K562 (cell line): ENCODE results near the gene FEM1B. TPM values are rescaled to one million over a fixed set of nuclear protein-coding genes. Genes with fewer than 3 reads are reported as not detected.
A peak's percentile ranks its signal among the peaks of the same experiment; 100 is the strongest.

Experiments
- ATAC-seq: fragments of 200-7000 bp; cut with Tn5 transposase; 3 replicates; pipeline ENCODE4 v1.9.1; 2020; ENCODE audit warnings: moderate library complexity
- BruUV-seq: library from RNA; stranded (reverse); fragments of 400-500 nt; replicated peaks from 2 replicates; lab custom pipeline; 2021; lab: Mats Ljungman, UMichigan
- CTCF ChIA-PET: fragments of 300-600 bp; formaldehyde crosslinking; extraction: SDS; loops from one replicate; lab custom pipeline; 2021; ENCODE audit warnings: low intra/inter-chr PET ratio; lab: Yijun Ruan, JAX
- POLR2A ChIA-PET: fragments of 300-600, 350-650 bp; sonication (Branson Sonifier 250); formaldehyde crosslinking; extraction: SDS; loops from one replicate; lab custom pipeline; 2021; ENCODE audit warnings: antibody characterized with exemption, inconsistent platforms; lab: Yijun Ruan, JAX
- DNase-seq, 4 experiments: peaks; one replicate each; pipeline versions ENCODE4 v3.0.0 to v3.0.0-alpha.2; 2011 to 2018; ENCODE audit warnings: low spot score in 3 of 4, mixed read lengths in 3 of 4; ENCODE audit errors: extremely low read depth in 1 of 4
- FAIRE-seq: peaks from 2 replicates; lab custom pipeline; 2011; peaks lifted over from hg19 to GRCh38; lab: Jason Lieb, UNC
- H2AFZ ChIP-seq: 2 replicates; pipeline ENCODE4 v1.6.0; 2011; ENCODE audit warnings: low read depth, low read length, control low read depth, inconsistent platforms
- H3K27ac ChIP-seq: fragments of 200-600 bp; 3 replicates; pipeline ENCODE4 v1.8.0; 2011; ENCODE audit warnings: low read depth, mild to moderate bottlenecking, control low read depth, inconsistent platforms, low read length, moderate library complexity, mixed read lengths; ENCODE audit errors: extremely low read depth
- H3K27me3 ChIP-seq, 2 experiments: fragments of 300-600 bp in 1 of 2; 2 replicates in 1 of 2; 3 replicates in 1 of 2; pipeline versions ENCODE4 v1.6.0 to v1.8.0; 2011; ENCODE audit warnings: inconsistent platforms in 2 of 2, low read length in 2 of 2, mild to moderate bottlenecking in 1 of 2, mixed read lengths in 1 of 2, moderate library complexity in 1 of 2; ENCODE audit not compliant: control insufficient read depth in 2 of 2, insufficient read depth in 2 of 2
- H3K36me3 ChIP-seq: fragments of 300-600 bp; 3 replicates; pipeline ENCODE4 v1.8.0; 2011; ENCODE audit warnings: mild to moderate bottlenecking, low read length, inconsistent platforms; ENCODE audit not compliant: control insufficient read depth, insufficient read depth
- H3K4me1 ChIP-seq, 2 experiments: fragments of 200-600 bp in 1 of 2; replicated peaks in 1 of 2; 2 replicates in 1 of 2; 3 replicates in 1 of 2; pipeline versions ENCODE4 v1.5.1 to v1.8.0; 2011; ENCODE audit warnings: inconsistent platforms in 2 of 2, low read length in 2 of 2, mild to moderate bottlenecking in 1 of 2, mixed read lengths in 1 of 2, moderate library complexity in 1 of 2; ENCODE audit not compliant: control insufficient read depth in 2 of 2, insufficient read depth in 2 of 2
- H3K4me2 ChIP-seq: 2 replicates; pipeline ENCODE4 v1.6.1; 2011; ENCODE audit warnings: low read length, control low read depth, inconsistent platforms, mixed read lengths; ENCODE audit not compliant: insufficient read depth
- H3K4me3 ChIP-seq: fragments of 200-600 bp; sonication (generic), shearing (Covaris generic); 2 replicates; pipeline ENCODE4 v1.5.1; 2016; ENCODE audit warnings: control low read depth, inconsistent platforms
- H3K79me2 ChIP-seq: fragments of 200-600 bp; 3 replicates; pipeline ENCODE4 v1.8.0; 2011; ENCODE audit warnings: low read length, inconsistent platforms; ENCODE audit not compliant: control insufficient read depth, insufficient read depth
- H3K9ac ChIP-seq, 2 experiments: 2 replicates each; pipeline versions ENCODE4 v1.6.0 to v1.6.1; 2011; ENCODE audit warnings: low read depth in 2 of 2, low read length in 2 of 2, control low read depth in 1 of 2, inconsistent platforms in 1 of 2, mild to moderate bottlenecking in 1 of 2, mixed read lengths in 1 of 2; ENCODE audit not compliant: insufficient read depth in 1 of 2
- H3K9me1 ChIP-seq: one replicate; pipeline ENCODE4 v1.6.0; 2011; ENCODE audit warnings: inconsistent platforms, mild to moderate bottlenecking, low read length, moderate library complexity; ENCODE audit not compliant: control insufficient read depth, insufficient read depth
- H3K9me3 ChIP-seq: replicated peaks from 2 replicates; pipeline ENCODE4 v1.5.1; 2011; ENCODE audit warnings: low read depth, low read length, inconsistent platforms; ENCODE audit not compliant: control insufficient read depth, insufficient read depth
- H4K20me1 ChIP-seq: replicated peaks from 2 replicates; pipeline ENCODE4 v1.6.1; 2011; ENCODE audit warnings: low read length, inconsistent platforms, mixed read lengths; ENCODE audit not compliant: control insufficient read depth, insufficient read depth
- FOXJ3 ChIP-seq: sonication (generic); formaldehyde crosslinking; IDR thresholded peaks from 2 replicates; pipeline ENCODE4 v1.4.0; 2020; ENCODE audit warnings: mild to moderate bottlenecking, missing genetic modification reagents
- FOXP4 ChIP-seq: sonication (generic); formaldehyde crosslinking; IDR thresholded peaks from 2 replicates; pipeline ENCODE4 v1.8.0; 2022; ENCODE audit warnings: mild to moderate bottlenecking, missing genetic modification reagents, borderline replicate concordance
- HIVEP1 ChIP-seq: fragments of 250-450 bp; sonication (Bioruptor Pico); IDR thresholded peaks from 2 replicates; pipeline ENCODE4 v1.4.0; 2020; ENCODE audit warnings: mild to moderate bottlenecking
- IRF2 ChIP-seq: sonication (generic); formaldehyde crosslinking; IDR thresholded peaks from 2 replicates; pipeline ENCODE4 v1.8.1; 2022; ENCODE audit warnings: mild to moderate bottlenecking, missing genetic modification reagents
- KAT2B ChIP-seq: IDR thresholded peaks from one replicate; pipeline ENCODE4 v1.6.1; 2012; ENCODE audit warnings: low read depth, mild to moderate bottlenecking, control low read depth, inconsistent platforms, low read length, moderate library complexity
- RBM25 ChIP-seq: fragments of 200-400 bp; formaldehyde crosslinking; IDR thresholded peaks from 2 replicates; pipeline ENCODE4 v1.6.1; 2018; ENCODE audit warnings: low read length, low read depth, moderate library complexity; ENCODE audit not compliant: severe bottlenecking
- SETDB1 ChIP-seq: IDR thresholded peaks from one replicate; pipeline ENCODE4 v1.6.1; 2012; ENCODE audit warnings: low read length, control low read depth, inconsistent platforms
- SIN3B ChIP-seq: fragments of 450-650 bp; IDR thresholded peaks from 2 replicates; pipeline ENCODE4 v1.6.1; 2017; ENCODE audit warnings: low read depth, mild to moderate bottlenecking, moderate library complexity
- THRA ChIP-seq: fragments of 450-650 bp; IDR thresholded peaks from 2 replicates; pipeline ENCODE4 v1.6.1; 2017; ENCODE audit warnings: mild to moderate bottlenecking, moderate library complexity
- U2AF1 ChIP-seq: fragments of 200-400 bp; formaldehyde crosslinking; optimal IDR thresholded peaks from 2 replicates; pipeline ENCODE3; 2017; ENCODE audit warnings: mild to moderate bottlenecking, low read depth, low read length, moderate library complexity
- ZFP36 ChIP-seq: fragments of 150-350 bp; IDR thresholded peaks from 2 replicates; pipeline ENCODE4 v1.6.1; 2018; ENCODE audit warnings: low read length, low read depth; ENCODE audit not compliant: partially characterized antibody
- ZNF232 ChIP-seq: sonication (generic); formaldehyde crosslinking; IDR thresholded peaks from 2 replicates; pipeline ENCODE4 v1.8.0; 2022; ENCODE audit warnings: mild to moderate bottlenecking, missing genetic modification reagents
- ZNF780A ChIP-seq: fragments of 250-450 bp; sonication (Bioruptor Pico); IDR thresholded peaks from 2 replicates; pipeline ENCODE4 v1.5.0; 2021; ENCODE audit warnings: mild to moderate bottlenecking
- WGBS: fragments of 100-300 bp; shearing (Covaris generic); methylation state at CpG from one replicate; pipeline ENCODE4 v1.1.6; 2016; ENCODE audit warnings: low coverage, mixed read lengths; ENCODE audit not compliant: insufficient coverage; ENCODE audit errors: missing lambda C conversion rate; 5-methylcytosine and 5-hydroxymethylcytosine counted together
- in situ Hi-C: fragments of 300-500 bp; cut with MboI; formaldehyde crosslinking; loops from 4 replicates; pipeline ENCODE4 v1.15.0; 2018; ENCODE audit warnings: inconsistent platforms, mixed read lengths
- intact Hi-C: fragments of 100-400 bp; cut with micrococcal nuclease; formaldehyde crosslinking; loops from 2 replicates; pipeline ENCODE4 v1.14.2; 2022
- polyA plus RNA-seq, 8 experiments: library from polyadenylated mRNA; depleted of rRNA in 4 of 8; stranded (reverse) in 5 of 8; unstranded in 3 of 8; fragments of >200 nt; fragmentation: Nextera tagmentation in 2 of 8; fragmentation: Illumina TruSeq in 1 of 8; extraction: Ambion mirVana in 2 of 8; extraction: Trizol in 1 of 8; gene quantifications; 2 replicates each; pipeline versions ENCODE4 v1.2.1 to v1.2.3, GENCODE V29; 2011 to 2014; ENCODE audit warnings: inconsistent platforms in 1 of 8, missing spikeins in 1 of 8
- total RNA-seq, 7 experiments: library from RNA; depleted of rRNA in 6 of 7; stranded (reverse); fragments of >200 nt in 6 of 7; fragmentation: Illumina TruSeq in 2 of 7; extraction: Trizol in 2 of 7; gene quantifications; 2 replicates each; pipeline versions ENCODE4 v1.2.1 to v1.2.3, GENCODE V29; 2011 to 2021; ENCODE audit warnings: low replicate concordance in 1 of 7

Gene FEM1B
- total and polyA plus RNA-seq, 9 of the 15 experiments (the other 6 are each of a cell fraction or from before 2014, with no cell fraction given): 5.9 to 61.6 (median 20.1) TPM

GRCh38 chr15:68340726-68341671 is 63.5 kb downstream of the FEM1B start:
- Histone ChIP-seq H3K9me1 (no peaks in the 10 kb centered on the region), H3K9ac (no peak overlapping the region), H2AFZ (no peak overlapping the region), H3K9me3 (no peaks in the 10 kb centered on the region), H3K27ac (no peak overlapping the region), H4K20me1 (0 out of 2 replicates have a peak, but pooled peaks cover under 1% of the 10 kb centered on the region), H3K4me2 (no peak overlapping the region), H3K36me3 (no peaks in the 10 kb centered on the region), H3K4me1 (no peaks in the 10 kb centered on the region), H3K79me2 (no peaks in the 10 kb centered on the region), H3K27me3 (peaks cover 45 to 90% of the 10 kb centered on the region in 2 experiments), H3K4me3 (no peak overlapping the region)
- BruUV-seq: no TSS peak
- POLR2A ChIA-PET: interaction anchor here (0.5 to 1.6 kb wide), 2 partner anchors 24 to 284 kb away, joined by 3 to 5 read pairs; no protein-coding TSS in a partner anchor
- no peak for DNase-seq
- no peak for ATAC-seq
- in situ Hi-C loops: no loop called here
- no peak for TF ChIP-seq KAT2B
- TF ChIP-seq ZFP36: peak; percentile 7
- no peak for TF ChIP-seq ZNF232 (CRISPR knock-in tag)
- no peak for TF ChIP-seq SIN3B
- TF ChIP-seq ZNF780A (CRISPR knock-in tag): no peak
- no peak for TF ChIP-seq SETDB1
- TF ChIP-seq RBM25: peak; percentile 38
- no peak for TF ChIP-seq IRF2 (CRISPR knock-in tag)
- TF ChIP-seq FOXJ3 (CRISPR knock-in tag): no peak
- no peak for TF ChIP-seq THRA
- TF ChIP-seq HIVEP1 (CRISPR knock-in tag): no peak
- TF ChIP-seq FOXP4 (CRISPR knock-in tag): no peak
- TF ChIP-seq U2AF1: no peak
- intact Hi-C loops: no loop called here
- FAIRE-seq: no peak
- CTCF ChIA-PET: no interaction called here
- WGBS: 5% methylated on average over 14 of the region's 15 CpGs
